HG03439 (cell line): Measurements from ENCODE around the gene MTHFS.

Source experiments
- ATAC-seq: cut with Tn5 transposase; IDR thresholded peaks from one replicate; pipeline ENCODE4 v1.9.1; 2021; ENCODE audit warnings: mild to moderate bottlenecking, moderate library complexity; ENCODE audit not compliant: unreplicated experiment

The MTHFS gene

GRCh38 chr15:79824136-79824701 lies 72.6 kb downstream of the MTHFS start:
- ATAC-seq, result no peak

DNA sequence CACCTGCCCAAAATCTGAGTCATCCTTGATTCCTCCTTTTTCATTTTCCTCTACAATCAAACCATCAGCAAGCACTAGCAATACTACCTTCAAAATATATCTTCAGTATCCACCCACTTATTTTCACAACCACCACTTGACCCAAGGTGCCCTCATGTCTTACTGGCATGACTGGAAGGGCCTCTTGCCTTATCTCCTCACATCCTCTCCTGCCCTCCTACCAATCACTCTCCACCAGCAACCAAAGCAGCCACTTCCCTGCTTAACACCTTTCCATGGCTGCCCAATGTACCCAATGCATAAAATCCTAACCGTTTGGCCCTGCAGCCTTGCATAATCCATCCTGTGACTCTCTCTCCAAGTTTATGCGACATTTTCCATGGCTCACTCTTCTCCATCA lies 76.0 kb downstream of the MTHFS start:
- ATAC-seq, result no peak

- no peak for ATAC-seq
Measured at GRCh38 chr15:79820176-79820575, 76.6 kb downstream of the MTHFS start.

DNA sequence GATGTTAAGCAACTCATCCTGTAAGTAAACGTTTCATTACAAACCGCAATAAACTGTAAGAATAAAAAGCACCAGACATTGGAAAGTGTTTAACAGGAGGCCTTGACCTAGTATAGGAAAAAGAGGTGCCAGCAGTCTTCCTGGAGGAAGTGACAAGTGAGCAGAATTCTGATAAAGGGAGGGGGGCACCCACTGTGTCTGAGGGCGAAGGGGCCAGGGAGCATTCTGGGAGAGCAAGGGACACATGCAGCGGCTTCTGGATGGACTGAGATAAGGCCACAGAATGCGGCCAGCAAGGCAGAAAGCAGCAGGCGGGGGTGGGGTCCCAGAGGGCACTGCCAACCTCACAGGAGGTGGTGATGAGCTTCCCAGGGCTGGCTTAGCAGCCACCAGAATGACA lies 80.2 kb downstream of the MTHFS start:
- no peak for ATAC-seq

DNA sequence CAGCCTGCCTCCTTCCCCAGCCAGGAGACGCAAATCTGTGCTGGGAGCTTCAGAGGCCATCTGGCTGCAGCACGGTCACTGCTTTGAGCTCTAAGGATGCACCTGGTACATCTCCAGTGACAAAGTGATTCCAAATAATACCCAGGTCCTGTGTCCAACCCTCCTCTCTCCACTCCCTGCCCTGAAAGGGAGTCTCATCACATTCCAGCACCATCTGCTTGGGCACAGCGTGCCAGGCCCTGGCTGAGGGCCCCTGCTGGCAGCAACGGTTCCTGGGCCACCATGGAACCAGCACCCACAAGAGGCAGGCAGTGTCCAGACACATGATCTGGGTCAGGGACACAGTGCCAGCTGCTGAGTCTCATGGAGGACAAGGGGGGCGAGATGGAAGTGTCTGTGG lies 81.3 kb downstream of the MTHFS start:
- ATAC-seq, result no peak

GRCh38 chr15:79812541-79812940 lies 84.3 kb downstream of the MTHFS start:
- ATAC-seq, result no peak

GRCh38 chr15:79811406-79812405 lies 85.1 kb downstream of the MTHFS start:
- no peak for ATAC-seq

GRCh38 chr15:79804838-79805237 lies 92.0 kb downstream of the MTHFS start:
- no peak for ATAC-seq

DNA sequence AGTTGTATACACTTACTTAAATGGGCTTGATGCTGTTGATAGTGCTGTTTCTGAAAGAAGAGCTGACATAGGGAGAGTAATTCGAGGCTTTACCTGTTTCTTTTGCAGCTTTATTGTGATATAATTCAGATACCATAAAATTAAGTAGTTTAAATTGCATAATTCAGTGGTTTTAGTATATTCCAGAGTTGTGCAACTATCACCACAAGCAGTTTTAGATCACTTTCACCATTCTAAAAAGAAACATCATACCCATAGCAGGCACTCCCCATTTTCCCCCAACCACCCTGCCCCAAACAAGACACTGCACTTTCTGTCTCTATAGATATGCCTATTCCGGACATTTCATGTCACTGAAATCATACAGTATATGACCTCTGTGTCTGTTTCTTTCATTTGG lies 98.5 kb downstream of the MTHFS start:
- no peak for ATAC-seq
